ENCODE measurements around the gene CNTROB.
"Not testable (repeated sequence)": the region's sequence is repeated elsewhere in the genome, so short reads cannot be mapped to it uniquely, and the experiment has no call there.

- TF ChIP-seq CTCF, POLR2A (IDR thresholded peaks at IDR 0.05): not testable (repeated sequence)
Measured at GRCh38 chr17:7953266-7953665, 21.3 kb downstream of the CNTROB start.

All from body of pancreas (tissue), 4 donors.